Glutamatergic neuron (in vitro differentiated cells): ENCODE data around the gene DMRTB1. TPM values are rescaled to one million over a fixed set of nuclear protein-coding genes. Genes with fewer than 3 reads are reported as not detected.

Experiments
- DNase-seq: peaks from one replicate; pipeline ENCODE4 v3.0.0; 2022
- H3K27ac Mint-ChIP-seq: one replicate; pipeline ENCODE4 v1.8.0; 2020; ENCODE audit warnings: mild to moderate bottlenecking, mixed read lengths, inconsistent platforms; ENCODE audit not compliant: unreplicated experiment
- H3K27me3 Mint-ChIP-seq: one replicate; pipeline ENCODE4 v1.8.0; 2020; ENCODE audit warnings: mild to moderate bottlenecking, moderate library complexity, mixed read lengths, inconsistent platforms; ENCODE audit not compliant: unreplicated experiment
- H3K36me3 Mint-ChIP-seq: one replicate; pipeline ENCODE4 v1.8.0; 2020; ENCODE audit warnings: mild to moderate bottlenecking, mixed read lengths, inconsistent platforms; ENCODE audit not compliant: unreplicated experiment
- H3K4me1 Mint-ChIP-seq: one replicate; pipeline ENCODE4 v1.8.0; 2020; ENCODE audit warnings: mild to moderate bottlenecking, low read depth, mixed read lengths, inconsistent platforms; ENCODE audit not compliant: unreplicated experiment
- H3K4me3 Mint-ChIP-seq: one replicate; pipeline ENCODE4 v1.8.0; 2020; ENCODE audit warnings: mild to moderate bottlenecking, mixed read lengths, inconsistent platforms; ENCODE audit not compliant: unreplicated experiment
- H3K9me3 Mint-ChIP-seq: one replicate; pipeline ENCODE4 v1.8.0; 2020; ENCODE audit warnings: mild to moderate bottlenecking, moderate library complexity, mixed read lengths, inconsistent platforms; ENCODE audit not compliant: unreplicated experiment
- CTCF ChIP-seq: fragments of 200-600 bp; sonication (generic); IDR thresholded peaks from one replicate; pipeline ENCODE4 v1.5.0; 2021; ENCODE audit not compliant: partially characterized antibody, unreplicated experiment
- total RNA-seq: library from RNA; stranded (reverse); fragmentation: NEBNext Ultra II Directional; extraction: Animal tissue kit (Norgen Biotek cat#: 25700); gene quantifications from one replicate; pipeline ENCODE4 v1.2.1, GENCODE V29; 2021; ENCODE audit not compliant: unreplicated experiment

The DMRTB1 gene
- total RNA-seq, 1 donor from 2014 or later, result not detected

- no peak for TF ChIP-seq CTCF
- Mint-ChIP-seq H3K27me3 (peaks cover 7% of the 10 kb centered on the region), H3K9me3 (no peaks in the 10 kb centered on the region), H3K27ac (no peak overlapping the region), H3K36me3 (peaks cover 7% of the 10 kb centered on the region), H3K4me1 (peaks cover 5% of the 10 kb centered on the region), H3K4me3 (no peak overlapping the region)
- DNase-seq, result no peak
Measured at GRCh38 chr1:53442299-53442698, 16.9 kb upstream of the DMRTB1 start.

- Mint-ChIP-seq H3K27ac (no peak overlapping the region), H3K4me1 (peaks cover 5% of the 10 kb centered on the region), H3K9me3 (no peaks in the 10 kb centered on the region), H3K36me3 (no peaks in the 10 kb centered on the region), H3K4me3 (no peak overlapping the region), H3K27me3 (peaks cover 2% of the 10 kb centered on the region)
- TF ChIP-seq CTCF, result no peak
- no peak for DNase-seq
Measured at GRCh38 chr1:53446051-53446450, 13.1 kb upstream of the DMRTB1 start.

GRCh38 chr1:53447413-53447812 lies 11.8 kb upstream of the DMRTB1 start:
- H3K27ac Mint-ChIP-seq, result no peak overlapping the region
- peaks cover 1% of the 10 kb centered on the region for H3K27me3 Mint-ChIP-seq
- no peak for TF ChIP-seq CTCF
- no peaks in the 10 kb centered on the region for H3K9me3 Mint-ChIP-seq
- H3K4me1 Mint-ChIP-seq, result peaks cover 3% of the 10 kb centered on the region
- no peak for DNase-seq
- no peaks in the 10 kb centered on the region for H3K36me3 Mint-ChIP-seq
- H3K4me3 Mint-ChIP-seq, result no peak overlapping the region

GRCh38 chr1:53448241-53448841 lies 10.9 kb upstream of the DMRTB1 start:
- no peak for DNase-seq
- Mint-ChIP-seq H3K27ac (no peak overlapping the region), H3K9me3 (no peaks in the 10 kb centered on the region), H3K4me1 (no peaks in the 10 kb centered on the region), H3K36me3 (no peaks in the 10 kb centered on the region), H3K4me3 (no peak overlapping the region), H3K27me3 (no peaks in the 10 kb centered on the region)
- no peak for TF ChIP-seq CTCF

GRCh38 chr1:53449021-53449420 lies 10.2 kb upstream of the DMRTB1 start:
- no peaks in the 10 kb centered on the region for H3K36me3 Mint-ChIP-seq
- no peaks in the 10 kb centered on the region for H3K9me3 Mint-ChIP-seq
- TF ChIP-seq CTCF, result no peak
- no peak overlapping the region for H3K4me3 Mint-ChIP-seq
- DNase-seq, result no peak
- no peak overlapping the region for H3K27ac Mint-ChIP-seq
- no peaks in the 10 kb centered on the region for H3K27me3 Mint-ChIP-seq
- no peaks in the 10 kb centered on the region for H3K4me1 Mint-ChIP-seq
